ENCODE measurements around the gene CLASP1. TPM values are rescaled to one million over a fixed set of nuclear protein-coding genes. Genes with fewer than 3 reads are reported as not detected.
"Not testable (repeated sequence)": the region's sequence is repeated elsewhere in the genome, so short reads cannot be mapped to it uniquely, and the experiment has no call there.

CLASP1 gene
- polyA plus RNA-seq, 3 donors: 7.9 to 17.1 (median 16.2) TPM

GRCh38 chr2:121304941-121305340 is 344.3 kb downstream of the CLASP1 start:
- 79 to 86% (median 85%) methylated on average over 2 of the region's 2 CpGs for whole genome bisulfite sequencing, 3 donors
- H3K27ac ChIP-seq (ENCODE audit: low read depth, low read length): no peak overlapping the region

- no peak overlapping the region for H3K27ac ChIP-seq (ENCODE audit: low read depth, low read length)
- WGBS, 3 donors: 23 to 38% (median 30%) methylated on average over 2 of the region's 2 CpGs
These were observed 345.6 kb downstream of the CLASP1 start for GRCh38 chr2:121303531-121304263.

GRCh38 chr2:121301190-121301589 is 348.1 kb downstream of the CLASP1 start:
- not testable (repeated sequence) for H3K27ac ChIP-seq (ENCODE audit: low read depth, low read length)

- no peak overlapping the region for H3K27ac ChIP-seq (ENCODE audit: low read depth, low read length)
- 93 to 95% (median 94%) methylated on average over 10 to 12 of the region's 12 CpGs for WGBS, 3 donors
These were observed 350.8 kb downstream of the CLASP1 start for GRCh38 chr2:121298476-121298875.

- WGBS, 3 donors: 81 to 92% (median 90%) methylated on average over 5 of the region's 5 CpGs
These were observed 351.4 kb downstream of the CLASP1 start for GRCh38 chr2:121297866-121298265.

GRCh38 chr2:121297217-121297830 is 351.9 kb downstream of the CLASP1 start:
- 42 to 59% (median 54%) methylated on average over 9 of the region's 9 CpGs for WGBS, 3 donors
- no peak overlapping the region for H3K27ac ChIP-seq (ENCODE audit: low read depth, low read length)

More at GRCh38 chr2:121297866-121298265, 351.4 kb downstream of the CLASP1 start:
- not testable (repeated sequence) for H3K27ac ChIP-seq (ENCODE audit: low read depth, low read length)

- WGBS, 3 donors: 88 to 94% (median 92%) methylated on average over 7 of the region's 7 CpGs
- no peak overlapping the region for H3K27ac ChIP-seq (ENCODE audit: low read depth, low read length)
These were observed 353.2 kb downstream of the CLASP1 start for GRCh38 chr2:121295911-121296650.

GRCh38 chr2:121294881-121295840 is 354.1 kb downstream of the CLASP1 start:
- H3K27ac ChIP-seq (ENCODE audit: low read depth, low read length): no peak overlapping the region
- 88 to 90% (median 88%) methylated on average over 9 of the region's 9 CpGs for WGBS, 3 donors

GRCh38 chr2:121293450-121294325 is 355.6 kb downstream of the CLASP1 start:
- H3K27ac ChIP-seq (ENCODE audit: low read depth, low read length): no peak overlapping the region
- WGBS, 3 donors: 62 to 78% (median 71%) methylated on average over 14 of the region's 14 CpGs

- 92 to 95% (median 93%) methylated on average over 5 of the region's 5 CpGs for WGBS, 3 donors
- no peak overlapping the region for H3K27ac ChIP-seq (ENCODE audit: low read depth, low read length)
These were observed 358.0 kb downstream of the CLASP1 start for GRCh38 chr2:121291251-121291580.

GRCh38 chr2:121289271-121289670 is 360.0 kb downstream of the CLASP1 start:
- 81 to 84% (median 82%) methylated on average over 5 of the region's 5 CpGs for WGBS, 3 donors
- no peak overlapping the region for H3K27ac ChIP-seq (ENCODE audit: low read depth, low read length)

GRCh38 chr2:121288454-121289231 is 360.6 kb downstream of the CLASP1 start:
- H3K27ac ChIP-seq (ENCODE audit: low read depth, low read length): no peak overlapping the region
- 84 to 90% (median 86%) methylated on average over 12 of the region's 12 CpGs for WGBS, 3 donors

- 94 to 96% (median 96%) methylated on average over 4 of the region's 4 CpGs for WGBS, 3 donors
These were observed 361.3 kb downstream of the CLASP1 start for GRCh38 chr2:121287956-121288355.

More at GRCh38 chr2:121287956-121288355, 361.3 kb downstream of the CLASP1 start:
- H3K27ac ChIP-seq (ENCODE audit: low read depth, low read length): no peak overlapping the region

Data from adipose tissue (tissue), 3 donors.